Parathyroid adenoma (tissue), 2 donors: ENCODE data around the gene PLXNB2.

Experiments used
- H2AFZ ChIP-seq: fragments of 300-600 bp; sonication (generic); one replicate; pipeline ENCODE4 v1.7.0; 2017; ENCODE audit warnings: antibody characterized with exemption, mild to moderate bottlenecking
- H3K27ac ChIP-seq: fragments of 300-600 bp; sonication (generic); one replicate; pipeline ENCODE4 v1.7.0; 2017
- H3K27me3 ChIP-seq: fragments of 300-600 bp; sonication (generic); one replicate; pipeline ENCODE4 v1.7.0; 2017; ENCODE audit warnings: low read length; ENCODE audit not compliant: control insufficient read depth, insufficient read depth
- H3K36me3 ChIP-seq: fragments of 300-600 bp; sonication (generic); one replicate; pipeline ENCODE4 v1.7.0; 2017; ENCODE audit warnings: low read length; ENCODE audit not compliant: control insufficient read depth, insufficient read depth
- H3K4me1 ChIP-seq: fragments of 300-600 bp; sonication (generic); one replicate; pipeline ENCODE4 v1.7.0; 2017; ENCODE audit warnings: control low read depth
- H3K4me2 ChIP-seq: fragments of 300-600 bp; sonication (generic); one replicate; pipeline ENCODE4 v1.7.0; 2017; ENCODE audit warnings: low read length
- H3K4me3 ChIP-seq: fragments of 300-600 bp; sonication (generic); one replicate; pipeline ENCODE4 v1.7.0; 2017; ENCODE audit warnings: low read depth, low read length
- H3K79me2 ChIP-seq: fragments of 300-600 bp; sonication (generic); one replicate; pipeline ENCODE4 v1.7.0; 2017; ENCODE audit warnings: control low read depth
- H3K9ac ChIP-seq: fragments of 300-600 bp; sonication (generic); one replicate; pipeline ENCODE4 v1.7.0; 2017; ENCODE audit warnings: mild to moderate bottlenecking
- H3K9me3 ChIP-seq: fragments of 300-600 bp; sonication (generic); one replicate; pipeline ENCODE4 v1.7.0; 2017; ENCODE audit warnings: low read length; ENCODE audit not compliant: control insufficient read depth
- TF ChIP-seq, protein P1 (sequence below): fragments of 300-600 bp; sonication (generic); IDR thresholded peaks from one replicate; pipeline ENCODE4 v1.7.0; 2017; ENCODE audit warnings: antibody characterized with exemption, mild to moderate bottlenecking
- donor health status: primary hyperparathyroidism.

The PLXNB2 gene

DNA sequence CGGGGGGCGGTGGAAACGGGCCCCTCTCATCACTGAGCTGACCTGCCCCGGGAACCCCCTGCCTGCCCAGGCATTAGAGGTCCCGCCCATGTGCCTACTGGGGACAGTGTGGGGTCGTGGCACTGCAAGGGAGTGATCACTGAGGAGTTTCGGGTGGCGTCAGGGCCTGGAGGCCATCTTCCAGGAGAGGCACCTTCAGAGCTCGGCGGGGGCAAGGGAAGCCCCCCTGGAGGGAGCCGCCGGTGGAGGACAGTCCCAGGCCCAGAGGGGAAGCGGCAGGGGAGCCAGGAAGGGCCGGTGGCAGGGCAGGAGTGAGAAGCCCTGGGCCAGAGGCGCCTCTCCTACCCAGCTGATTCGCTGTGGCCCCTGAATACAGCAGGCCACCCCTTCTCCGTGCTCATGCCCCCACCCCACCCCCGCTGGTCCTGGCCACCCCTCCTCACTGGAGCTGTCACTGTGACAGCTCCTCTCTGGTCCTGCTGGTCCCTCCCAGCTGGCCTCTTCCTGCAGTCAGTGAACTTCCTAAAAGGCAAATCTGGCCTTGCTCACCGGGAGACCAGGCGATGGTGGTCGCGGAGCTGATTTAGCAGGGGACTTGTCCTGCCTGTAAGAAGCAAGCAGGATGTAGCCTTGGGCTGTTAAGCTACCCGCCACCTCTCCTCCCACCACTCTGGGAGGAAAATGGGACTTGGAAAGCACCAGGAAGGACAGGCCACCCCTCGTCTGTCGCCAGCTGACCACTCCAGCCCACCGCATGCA lies 35.2 kb downstream of the PLXNB2 start:
- H3K27me3 ChIP-seq: no peaks in the 10 kb centered on the region
- peaks cover 3% of the 10 kb centered on the region for H3K4me1 ChIP-seq
- H3K27ac ChIP-seq: no peak overlapping the region
- H3K4me3 ChIP-seq: no peak overlapping the region
- no peak overlapping the region for H3K9ac ChIP-seq
- no peak overlapping the region for H2AFZ ChIP-seq
- no peak overlapping the region for H3K4me2 ChIP-seq
- H3K9me3 ChIP-seq: no peaks in the 10 kb centered on the region
- TF ChIP-seq, protein P1, sequence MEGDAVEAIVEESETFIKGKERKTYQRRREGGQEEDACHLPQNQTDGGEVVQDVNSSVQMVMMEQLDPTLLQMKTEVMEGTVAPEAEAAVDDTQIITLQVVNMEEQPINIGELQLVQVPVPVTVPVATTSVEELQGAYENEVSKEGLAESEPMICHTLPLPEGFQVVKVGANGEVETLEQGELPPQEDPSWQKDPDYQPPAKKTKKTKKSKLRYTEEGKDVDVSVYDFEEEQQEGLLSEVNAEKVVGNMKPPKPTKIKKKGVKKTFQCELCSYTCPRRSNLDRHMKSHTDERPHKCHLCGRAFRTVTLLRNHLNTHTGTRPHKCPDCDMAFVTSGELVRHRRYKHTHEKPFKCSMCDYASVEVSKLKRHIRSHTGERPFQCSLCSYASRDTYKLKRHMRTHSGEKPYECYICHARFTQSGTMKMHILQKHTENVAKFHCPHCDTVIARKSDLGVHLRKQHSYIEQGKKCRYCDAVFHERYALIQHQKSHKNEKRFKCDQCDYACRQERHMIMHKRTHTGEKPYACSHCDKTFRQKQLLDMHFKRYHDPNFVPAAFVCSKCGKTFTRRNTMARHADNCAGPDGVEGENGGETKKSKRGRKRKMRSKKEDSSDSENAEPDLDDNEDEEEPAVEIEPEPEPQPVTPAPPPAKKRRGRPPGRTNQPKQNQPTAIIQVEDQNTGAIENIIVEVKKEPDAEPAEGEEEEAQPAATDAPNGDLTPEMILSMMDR: no peak
- H3K36me3 ChIP-seq: no peaks in the 10 kb centered on the region
- no peaks in the 10 kb centered on the region for H3K79me2 ChIP-seq

DNA sequence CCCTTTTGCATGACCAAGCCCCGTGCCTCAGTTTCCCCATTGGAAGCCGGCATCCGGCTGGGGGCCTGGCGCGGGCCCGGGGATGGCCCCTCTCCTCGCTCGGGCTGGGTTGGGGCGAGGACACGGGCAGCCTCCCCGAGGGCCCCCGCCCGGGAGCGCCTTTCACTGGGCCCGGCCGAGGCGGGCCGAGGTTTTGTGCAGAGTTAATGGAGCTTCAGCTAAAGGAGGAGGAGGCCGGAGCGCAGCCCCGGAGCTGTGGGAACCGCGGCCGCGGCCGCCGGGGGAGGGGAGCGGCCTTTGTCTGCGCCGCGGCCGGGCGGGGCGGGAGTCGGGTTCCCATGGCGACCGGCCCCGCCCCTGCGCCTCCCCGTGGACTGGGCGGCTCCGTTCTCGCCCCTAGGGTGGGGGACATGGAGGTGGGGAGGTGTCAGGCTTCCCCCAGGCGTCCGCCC lies 35.9 kb downstream of the PLXNB2 start:
- Histone ChIP-seq H3K27me3 (no peaks in the 10 kb centered on the region), H3K9ac (no peak overlapping the region), H3K4me2 (peak overlapping the region; percentile 92), H3K36me3 (no peaks in the 10 kb centered on the region), H3K4me3 (peak overlapping the region; percentile 57), H3K27ac (peak overlapping the region; percentile 32), H3K79me2 (no peaks in the 10 kb centered on the region), H2AFZ (peak overlapping the region; percentile 68), H3K4me1 (peaks cover 3% of the 10 kb centered on the region), H3K9me3 (no peaks in the 10 kb centered on the region)
- TF ChIP-seq, protein P1: no peak

DNA sequence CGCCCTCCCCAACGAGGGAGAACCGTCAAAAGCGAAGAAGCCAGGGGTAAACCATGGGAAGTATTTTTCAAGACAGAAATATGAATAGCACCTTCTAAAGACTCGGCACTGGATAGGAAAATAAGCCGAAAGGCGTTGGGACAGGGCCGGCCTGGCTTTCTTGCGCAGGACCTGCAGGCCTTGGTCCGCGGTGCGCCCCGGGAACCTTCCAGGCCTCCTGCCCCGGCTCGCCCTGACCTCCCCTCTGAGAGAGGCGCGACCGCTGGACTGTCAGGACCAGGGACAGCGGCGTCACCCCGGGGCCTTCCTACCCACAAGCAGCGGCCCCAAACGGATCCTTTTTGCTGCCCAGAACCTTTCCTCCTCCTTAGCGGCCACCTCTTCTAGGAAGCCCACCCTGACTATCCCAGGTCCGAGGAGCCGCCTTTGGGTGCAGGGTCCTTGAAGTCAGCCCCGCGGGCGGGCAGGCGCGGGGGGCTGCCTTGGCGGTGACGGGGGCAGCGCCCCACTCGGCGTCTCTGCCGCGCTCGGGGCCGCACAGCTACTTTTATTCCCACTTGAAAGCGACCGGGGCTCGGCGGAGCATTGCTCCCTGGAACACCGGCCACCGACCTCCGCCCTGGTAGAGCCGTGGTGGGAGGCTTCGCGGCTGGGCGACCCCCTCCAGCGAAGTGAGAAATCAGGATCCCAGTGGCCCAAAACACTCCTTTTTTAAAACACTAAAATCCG lies 36.6 kb downstream of the PLXNB2 start:
- Histone ChIP-seq H2AFZ (peak overlapping the region; percentile 64), H3K27me3 (no peaks in the 10 kb centered on the region), H3K4me3 (peak overlapping the region; percentile 57), H3K27ac (peak overlapping the region; percentile 74), H3K9ac (peak overlapping the region; percentile 37), H3K79me2 (no peaks in the 10 kb centered on the region), H3K36me3 (no peaks in the 10 kb centered on the region), H3K4me1 (peaks cover 3% of the 10 kb centered on the region), H3K4me2 (peak overlapping the region; percentile 92), H3K9me3 (no peaks in the 10 kb centered on the region)
- TF ChIP-seq, protein P1: no peak

DNA sequence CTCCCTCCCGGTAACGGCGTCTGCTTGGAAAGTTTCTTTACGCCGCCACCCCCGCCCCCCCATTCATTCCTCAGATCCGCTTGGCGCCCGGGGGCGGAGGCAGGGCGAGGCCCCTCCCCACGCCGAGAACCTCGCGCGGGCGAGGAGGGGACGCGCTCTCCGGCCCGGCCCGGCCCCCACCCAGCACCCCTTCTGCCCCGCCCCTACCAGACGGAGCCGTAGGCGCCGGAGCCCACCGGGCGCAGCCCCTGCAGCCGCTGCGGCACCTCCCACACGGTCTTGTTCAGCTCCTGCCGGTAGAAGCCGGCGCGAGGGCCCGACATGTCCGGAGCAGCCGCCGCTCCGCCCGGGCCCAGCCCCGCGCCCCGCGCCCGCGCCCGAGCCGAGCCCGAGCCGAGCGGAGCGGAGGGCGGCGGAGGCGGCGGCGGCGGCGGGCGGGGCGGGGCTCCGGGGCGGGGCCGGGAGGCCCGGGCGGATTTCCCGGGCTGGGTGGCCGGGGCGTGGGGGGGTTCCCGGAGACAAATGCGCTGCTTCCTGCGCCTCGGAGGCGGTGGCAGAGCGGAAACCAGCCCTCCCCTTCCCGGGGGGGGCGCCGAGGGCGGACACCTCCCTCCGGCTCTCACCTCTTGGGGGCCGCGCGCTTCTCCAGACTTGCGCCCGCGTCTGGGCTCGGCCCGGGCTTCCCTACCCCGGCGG lies 37.3 kb downstream of the PLXNB2 start, which contains the start of gene MAPK11:
MAPK11 (minus strand) TSS at position 411 of the 696 bp plus-strand sequence; CDS start at position 323, 88 bp downstream.
- Histone ChIP-seq H3K27ac (peak within 1 kb of the TSS; percentile 74), H3K4me3 (peak within 1 kb of the TSS; percentile 57), H3K4me1 (peaks cover 3% of the 10 kb centered on the region), H3K9me3 (no peaks in the 10 kb centered on the region), H3K79me2 (no peaks in the 10 kb centered on the region), H3K9ac (peak within 1 kb of the TSS; percentile 37), H2AFZ (peak within 1 kb of the TSS; percentile 64), H3K36me3 (no peaks in the 10 kb centered on the region), H3K27me3 (no peaks in the 10 kb centered on the region), H3K4me2 (peak within 1 kb of the TSS; percentile 92)
- TF ChIP-seq, protein P1: no peak
